GM18508 (cell line): ENCODE data around the gene TMEM253.

Source experiments
- ATAC-seq: cut with Tn5 transposase; IDR thresholded peaks from one replicate; pipeline ENCODE4 v1.9.1; 2021; ENCODE audit warnings: moderate number of reproducible peaks; ENCODE audit not compliant: insufficient read depth, unreplicated experiment

Gene TMEM253

GRCh38 chr14:21070610-21071224 lies 30.1 kb upstream of the TMEM253 start:
- peak; percentile 4 for ATAC-seq

- peak; percentile 52 for ATAC-seq
Measured at GRCh38 chr14:21071225-21072030, 29.4 kb upstream of the TMEM253 start.

GRCh38 chr14:21072031-21072473 lies 28.8 kb upstream of the TMEM253 start:
- no peak for ATAC-seq

- no peak for ATAC-seq
Measured at GRCh38 chr14:21072781-21073339, 28.0 kb upstream of the TMEM253 start.

GRCh38 chr14:21073921-21074320 lies 26.9 kb upstream of the TMEM253 start:
- ATAC-seq: no peak

GRCh38 chr14:21074398-21075272 lies 26.2 kb upstream of the TMEM253 start:
- no peak for ATAC-seq

- no peak for ATAC-seq
Measured at GRCh38 chr14:21075719-21076437, 25.0 kb upstream of the TMEM253 start.

- ATAC-seq: no peak
Measured at GRCh38 chr14:21077672-21078071, 23.2 kb upstream of the TMEM253 start.

GRCh38 chr14:21078287-21078686 lies 22.6 kb upstream of the TMEM253 start:
- ATAC-seq: no peak

- ATAC-seq: no peak
Measured at GRCh38 chr14:21078726-21079125, 22.1 kb upstream of the TMEM253 start.

GRCh38 chr14:21081521-21082142 lies 19.2 kb upstream of the TMEM253 start:
- ATAC-seq: no peak

- no peak for ATAC-seq
Measured at GRCh38 chr14:21083565-21084325, 17.1 kb upstream of the TMEM253 start.

- ATAC-seq: no peak
Measured at GRCh38 chr14:21084396-21084795, 16.5 kb upstream of the TMEM253 start.

- no peak for ATAC-seq
Measured at GRCh38 chr14:21084998-21085853, 15.6 kb upstream of the TMEM253 start.

- no peak for ATAC-seq
Measured at GRCh38 chr14:21086908-21087293, 14.0 kb upstream of the TMEM253 start.

GRCh38 chr14:21087294-21088091 lies 13.4 kb upstream of the TMEM253 start:
- no peak for ATAC-seq

GRCh38 chr14:21088687-21089086 lies 12.2 kb upstream of the TMEM253 start:
- ATAC-seq: no peak
